Retinal pigment epithelial cell (primary cell): ENCODE data around the gene PML.

ENCODE experiments used
- DNase-seq: peaks from one replicate; pipeline ENCODE4 v3.0.0-alpha.2; 2010; ENCODE audit warnings: low read depth
- H3K4me3 ChIP-seq: 2 replicates; pipeline ENCODE4 v1.5.1; 2011; ENCODE audit warnings: mild to moderate bottlenecking, low read length, control low read depth, moderate library complexity
- CTCF ChIP-seq: conservative IDR thresholded peaks from 2 replicates; pipeline ENCODE4 v1.5.1; 2011; ENCODE audit warnings: low read depth, low read length, control low read depth, inconsistent platforms

Gene PML

DNA sequence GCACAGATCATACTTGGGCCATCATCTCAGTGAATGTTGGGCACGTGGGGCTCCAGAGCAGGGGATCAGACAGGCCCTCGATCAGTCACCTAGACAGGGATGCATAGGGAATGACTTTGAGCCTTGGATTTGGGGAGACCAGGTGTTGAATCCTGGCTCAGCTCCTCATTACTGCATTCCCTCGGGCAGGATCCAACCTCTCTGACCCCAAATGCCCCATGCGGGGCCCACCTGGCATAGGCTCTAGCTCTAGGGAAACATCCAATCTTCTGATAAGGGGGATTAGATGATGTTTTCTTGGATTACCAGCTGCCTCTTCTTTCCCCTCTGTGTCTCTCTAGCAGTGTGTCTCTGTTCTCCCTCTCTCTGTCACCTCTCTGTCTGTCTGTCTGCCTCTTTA, 45.5 kb upstream of the PML start:
- DNase-seq = no peak
- TF ChIP-seq CTCF = no peak
- no peak overlapping the region for H3K4me3 ChIP-seq

DNA sequence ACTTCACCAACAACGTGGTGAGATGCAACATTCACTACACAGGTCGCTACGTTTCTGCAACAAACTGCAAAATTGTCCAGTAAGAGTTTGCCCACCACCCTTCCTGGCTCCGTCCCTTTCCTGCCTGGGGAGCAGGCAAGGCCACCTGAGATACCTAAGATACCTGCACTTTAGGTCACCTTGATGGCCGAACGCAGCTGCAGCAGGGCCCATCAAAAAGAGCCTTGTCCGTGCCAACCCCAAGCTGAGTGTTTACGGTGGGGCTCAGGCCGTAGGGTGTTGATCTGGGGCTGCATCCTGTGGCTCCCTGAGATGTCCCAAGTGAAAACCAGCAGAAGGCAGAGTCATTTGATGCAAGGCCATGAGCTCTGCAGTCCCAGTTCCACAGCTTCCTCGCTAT, 45.0 kb upstream of the PML start:
- no peak overlapping the region for H3K4me3 ChIP-seq
- no peak for TF ChIP-seq CTCF
- DNase-seq = no peak

- H3K4me3 ChIP-seq = no peak overlapping the region
- no peak for TF ChIP-seq CTCF
- no peak for DNase-seq
These were observed 44.1 kb upstream of the PML start for GRCh38 chr15:73950479-73950830.

- DNase-seq = peak; percentile 90
- peak; percentile 87 for TF ChIP-seq CTCF
- H3K4me3 ChIP-seq = no peak overlapping the region
These were observed 43.5 kb upstream of the PML start for GRCh38 chr15:73950831-73951561.

GRCh38 chr15:73951601-73952000, 42.9 kb upstream of the PML start:
- TF ChIP-seq CTCF = no peak
- no peak overlapping the region for H3K4me3 ChIP-seq
- no peak for DNase-seq

DNA sequence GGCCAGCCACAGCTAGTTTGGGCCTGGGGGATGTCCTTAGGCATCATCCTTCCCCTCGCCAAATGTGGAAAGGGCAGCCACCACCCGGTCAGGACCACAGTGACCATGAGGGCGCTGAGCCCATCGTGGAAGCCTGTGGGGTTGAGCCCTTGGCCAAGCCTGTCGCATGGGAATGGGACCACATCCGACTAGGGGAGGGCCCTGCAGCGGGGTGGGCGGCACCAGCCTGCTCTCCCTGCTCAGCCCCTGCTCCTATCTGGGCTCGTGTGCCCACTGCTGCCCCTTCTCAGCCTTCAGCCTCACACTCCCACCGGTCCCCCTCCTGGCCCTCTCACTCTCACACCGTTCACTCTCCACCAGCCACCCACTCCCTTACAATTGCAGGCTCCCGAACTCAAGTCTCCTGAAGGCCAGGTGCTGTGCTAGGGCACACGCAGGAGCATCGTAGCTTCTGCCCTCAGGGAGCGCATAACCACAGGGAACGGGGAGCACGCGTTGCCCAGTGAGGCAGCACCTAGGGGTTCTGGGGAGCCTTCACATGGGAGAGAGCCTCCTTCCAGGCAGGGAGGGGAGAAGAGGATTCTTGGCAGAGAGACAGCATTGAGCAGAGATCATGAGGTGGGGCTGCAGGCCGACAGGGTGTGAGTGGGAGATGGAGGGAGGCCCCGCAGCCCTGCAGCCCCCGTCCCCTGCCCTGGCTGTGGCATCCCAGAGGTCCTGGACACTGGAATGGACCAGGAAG, 42.2 kb upstream of the PML start:
- DNase-seq = no peak
- no peak for TF ChIP-seq CTCF
- H3K4me3 ChIP-seq = no peak overlapping the region
